PC-3 (cell line): ENCODE data around the gene CPE.

Source experiments
- CTCF ChIP-seq: fragments of 300-600 bp; sonication (generic); conservative IDR thresholded peaks from 2 replicates; pipeline ENCODE4 v1.5.1; 2017; ENCODE audit warnings: antibody characterized with exemption, low read depth, mild to moderate bottlenecking, low read length
- EZH2 ChIP-seq: fragments of 300-600 bp; sonication (generic); IDR thresholded peaks from one replicate; pipeline ENCODE4 v1.6.1; 2017; ENCODE audit warnings: antibody characterized with exemption, mild to moderate bottlenecking, low read length; ENCODE audit not compliant: unreplicated experiment
- EZH2phosphoT487 ChIP-seq: fragments of 300-600 bp; sonication (generic); IDR thresholded peaks from 2 replicates; pipeline ENCODE4 v1.6.1; 2018; ENCODE audit warnings: mild to moderate bottlenecking, antibody characterized with exemption, low read length, borderline replicate concordance

- TF ChIP-seq CTCF (no peak), EZH2 (no peak), EZH2phosphoT487 (no peak)
Observed at GRCh38 chr4:165368114-165368513, 10.7 kb upstream of the CPE start.
